ENCODE results near the gene MSI1. TPM values are rescaled to one million over a fixed set of nuclear protein-coding genes. Genes with fewer than 3 reads are reported as not detected.

Gene MSI1
- total RNA-seq, 2 experiments from 2014 or later, result not detected

GRCh38 chr12:120301962-120302815, 66.8 kb downstream of the MSI1 start, which contains the start of gene SIRT4:
SIRT4 (plus strand) TSS chr12:120302321; CDS start chr12:120303562, 1,241 bp downstream.
- intact Hi-C loops (cut with micrococcal nuclease; ENCODE audit: unreplicated experiment), result no loop called here
- CTCF ChIA-PET (ENCODE audit: unreplicated experiment), result interaction anchor here (0.5 to 1.1 kb wide), 3 partner anchors 9 to 173 kb away, joined by 3 to 4 read pairs (median 3); partner anchors contain the start of gene RNU4-1

GRCh38 chr12:120292661-120293531, 76.1 kb downstream of the MSI1 start, which contains the start of gene RNU4-1:
RNU4-1 (minus strand) TSS chr12:120293237.
- BruUV-seq (replicated peaks), result TSS peak; percentile 96
- peak; percentile 97 for DNase-seq (ENCODE audit: low spot score)
- Histone ChIP-seq H3K4me1 (ENCODE audit: insufficient read depth, low read length, poor library complexity, severe bottlenecking) (peaks cover 32% of the 10 kb centered on the region), H3K4me3 (ENCODE audit: low read depth, low read length, poor library complexity, severe bottlenecking) (peak within 1 kb of the TSS; percentile 68), H3K9me2 (ENCODE audit: insufficient read depth, low read length) (no peaks in the 10 kb centered on the region), H3K79me2 (ENCODE audit: insufficient read depth, low read depth, low read length) (no peaks in the 10 kb centered on the region), H2AFZ (ENCODE audit: low read length) (peak within 1 kb of the TSS; percentile 94), H3K9me3 (ENCODE audit: low read length) (no peaks in the 10 kb centered on the region), H3K4me2 (ENCODE audit: low read length) (peak within 1 kb of the TSS; percentile 72), H3K36me3 (ENCODE audit: insufficient read depth, low read length) (no peaks in the 10 kb centered on the region), H3K27ac (ENCODE audit: low read depth, low read length, poor library complexity, severe bottlenecking) (peak within 1 kb of the TSS; percentile 89), H4K20me1 (ENCODE audit: insufficient read depth, low read length) (no peaks in the 10 kb centered on the region)
- POLR2A ChIA-PET, result interaction anchor here (0.5 to 5.0 kb wide), 15 partner anchors 10 to 1058 kb away, joined by 3 to 75 read pairs (median 5); partner anchors contain the start of genes COX6A1, PXN, RPLP0 and SIRT4
- TF ChIP-seq EZH2phosphoT487 (IDR thresholded peaks at IDR 0.05; ENCODE audit: borderline replicate concordance, low read depth, low read length) (no peak), CTCF (conservative IDR thresholded peaks at IDR 0.05; ENCODE audit: low read length) (no peak)
- CTCF ChIA-PET (ENCODE audit: unreplicated experiment), result interaction anchor here (0.8 to 1.0 kb wide), 3 partner anchors 9 to 65 kb away, joined by 4 to 5 read pairs (median 5); partner anchors contain the start of gene SIRT4
- intact Hi-C loops (cut with micrococcal nuclease; ENCODE audit: unreplicated experiment), result loop anchor here (10.0 kb wide), 1 partner anchor 1712 kb away; no protein-coding TSS in a partner anchor

More at GRCh38 chr12:120301962-120302815, 66.8 kb downstream of the MSI1 start, which contains the start of gene SIRT4:
- Histone ChIP-seq H4K20me1 (ENCODE audit: insufficient read depth, low read length) (no peaks in the 10 kb centered on the region), H3K9me3 (ENCODE audit: low read length) (no peaks in the 10 kb centered on the region), H2AFZ (ENCODE audit: low read length) (peak within 1 kb of the TSS; percentile 98), H3K36me3 (ENCODE audit: insufficient read depth, low read length) (no peaks in the 10 kb centered on the region), H3K27ac (ENCODE audit: low read depth, low read length, poor library complexity, severe bottlenecking) (no peak within 1 kb of the TSS), H3K79me2 (ENCODE audit: insufficient read depth, low read depth, low read length) (no peaks in the 10 kb centered on the region), H3K4me1 (ENCODE audit: insufficient read depth, low read length, poor library complexity, severe bottlenecking) (peaks cover 5% of the 10 kb centered on the region), H3K9me2 (ENCODE audit: insufficient read depth, low read length) (no peaks in the 10 kb centered on the region), H3K4me2 (ENCODE audit: low read length) (peak within 1 kb of the TSS; percentile 78), H3K4me3 (ENCODE audit: low read depth, low read length, poor library complexity, severe bottlenecking) (peak within 1 kb of the TSS; percentile 72)
- TF ChIP-seq EZH2phosphoT487 (IDR thresholded peaks at IDR 0.05; ENCODE audit: borderline replicate concordance, low read depth, low read length) (no peak), CTCF (conservative IDR thresholded peaks at IDR 0.05; ENCODE audit: low read length) (peak; percentile 94)
- no TSS peak for BruUV-seq (replicated peaks)
- POLR2A ChIA-PET, result interaction anchor here (0.5 to 3.1 kb wide), 9 partner anchors 10 to 578 kb away, joined by 3 to 61 read pairs (median 4); partner anchors contain the start of genes RNU4-1, RNU4-2 and RPLP0
- DNase-seq (ENCODE audit: low spot score), result peak; percentile 95

Measured in OCI-LY7 (cell line).